Stimulated activated CD4-positive, alpha-beta T cell treated with anti-CD3 and anti-CD28 coated beads, Interleukin-1b, Interleukin-23, amount 100 ng/mL, for 4 hours (primary cell): Measurements from ENCODE around the gene CFAP61.
"Not testable (repeated sequence)": the region's sequence is repeated elsewhere in the genome, so short reads cannot be mapped to it uniquely, and the experiment has no call there.

Source experiments
- DNase-seq, 2 donors: peaks; one replicate each; pipeline ENCODE4 v3.0.0-alpha.2; 2020; ENCODE audit warnings: low read depth in 2 of 2

Gene CFAP61

DNA sequence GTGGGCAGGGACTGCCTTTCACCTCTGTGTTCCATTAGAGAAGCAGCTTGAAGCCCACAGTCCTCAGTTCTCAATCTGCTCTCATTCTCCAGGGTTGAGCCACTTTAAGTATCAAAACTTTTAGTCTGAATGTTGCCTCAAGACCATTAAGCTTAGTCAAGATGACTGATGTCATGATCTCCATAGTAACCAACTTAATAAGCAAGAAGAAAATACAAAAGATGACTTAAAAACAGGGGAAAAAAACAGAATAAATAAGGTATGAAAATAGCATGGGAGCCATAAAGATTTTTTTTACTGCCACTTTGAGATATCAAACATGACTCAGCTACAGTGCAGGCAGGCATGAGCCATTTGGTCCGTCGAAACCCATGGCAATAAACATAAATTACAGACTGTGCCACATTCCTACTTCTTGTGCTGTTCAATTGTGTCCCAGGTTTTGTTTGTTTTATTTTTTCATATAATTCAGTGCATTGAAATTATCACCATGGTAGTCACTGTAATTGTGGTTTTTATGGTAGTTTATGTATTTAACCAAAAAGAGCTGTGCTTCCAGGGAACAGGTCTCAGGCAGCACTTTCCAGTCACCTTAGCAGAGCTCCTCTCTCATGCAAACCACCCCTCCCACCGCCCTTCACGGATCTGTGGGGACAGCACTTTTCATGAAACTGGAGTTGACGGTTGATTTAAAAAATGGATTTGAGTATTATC, 159.1 kb downstream of the CFAP61 start:
- no peak for DNase-seq

DNA sequence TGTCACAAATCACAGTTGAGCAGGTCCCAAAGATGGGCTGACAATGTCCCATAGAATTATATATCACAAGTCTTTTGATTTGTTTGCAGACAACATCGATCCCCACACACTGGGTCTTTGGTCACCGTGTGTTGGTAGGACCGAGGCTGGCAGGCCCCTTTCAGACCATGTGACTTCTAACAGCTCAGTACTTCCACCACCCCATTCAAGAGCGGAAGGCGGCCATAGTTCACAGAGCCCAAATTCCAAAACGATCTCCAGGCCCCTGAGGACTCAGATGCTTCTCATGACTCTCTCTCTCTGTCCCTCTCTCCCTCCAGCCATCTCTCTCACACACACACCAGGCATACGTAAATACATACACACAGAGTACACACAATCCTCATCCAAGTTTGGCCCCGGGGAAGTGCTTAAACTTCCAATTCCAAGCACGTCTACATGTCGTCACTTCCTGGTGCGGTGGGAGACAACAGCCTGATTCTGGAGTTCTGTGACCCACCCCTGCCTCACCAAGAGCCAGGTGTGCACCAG, 159.7 kb downstream of the CFAP61 start:
- no peak for DNase-seq

DNA sequence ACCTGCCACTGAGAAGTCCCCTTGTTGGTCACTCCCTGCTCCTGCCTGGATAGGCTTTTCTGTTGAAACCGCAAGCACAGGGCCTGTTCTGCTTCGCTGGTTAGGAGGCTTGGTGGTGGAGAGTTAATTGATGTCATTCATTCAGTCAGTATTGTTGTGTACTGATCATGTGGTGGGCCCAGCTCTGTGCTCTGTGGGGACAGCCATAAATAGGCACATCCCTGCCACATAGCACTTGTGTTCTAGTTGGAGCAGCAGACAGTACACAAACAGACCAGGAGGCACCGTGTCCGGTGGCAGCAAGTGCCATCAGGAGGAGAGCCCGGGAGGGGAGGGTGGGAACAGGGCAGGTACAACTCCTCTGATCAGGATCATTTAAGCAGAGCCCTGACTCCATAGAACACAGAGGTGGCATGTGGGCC, 160.4 kb downstream of the CFAP61 start:
- no peak for DNase-seq

DNA sequence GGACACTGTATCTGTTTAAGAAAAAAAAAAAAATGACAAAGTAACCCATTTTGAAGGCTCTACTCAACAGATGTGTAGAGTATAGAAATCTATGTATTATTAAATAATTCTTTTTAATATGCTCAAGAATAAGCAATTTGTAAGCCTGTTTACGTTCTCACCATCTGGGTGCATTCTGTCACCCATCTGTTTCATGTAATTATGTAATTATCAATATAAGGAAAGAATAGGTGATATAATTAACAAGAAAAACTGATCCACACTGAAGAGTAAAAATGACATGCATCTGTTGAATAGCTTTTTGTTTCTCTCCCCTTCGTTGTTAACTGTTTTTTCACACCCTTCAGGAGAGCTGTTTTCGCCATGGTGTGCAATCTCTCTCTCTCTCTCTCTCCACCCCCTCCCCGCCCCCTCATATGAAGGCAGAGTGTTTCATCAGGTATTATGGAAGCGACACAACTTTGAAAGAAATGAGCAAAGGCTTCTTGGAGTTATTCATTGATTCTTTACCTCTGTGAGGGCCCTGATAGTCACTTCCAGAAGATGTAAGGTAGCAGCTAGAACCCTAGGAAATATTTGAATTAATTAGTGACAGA, 161.3 kb downstream of the CFAP61 start:
- no peak for DNase-seq

DNA sequence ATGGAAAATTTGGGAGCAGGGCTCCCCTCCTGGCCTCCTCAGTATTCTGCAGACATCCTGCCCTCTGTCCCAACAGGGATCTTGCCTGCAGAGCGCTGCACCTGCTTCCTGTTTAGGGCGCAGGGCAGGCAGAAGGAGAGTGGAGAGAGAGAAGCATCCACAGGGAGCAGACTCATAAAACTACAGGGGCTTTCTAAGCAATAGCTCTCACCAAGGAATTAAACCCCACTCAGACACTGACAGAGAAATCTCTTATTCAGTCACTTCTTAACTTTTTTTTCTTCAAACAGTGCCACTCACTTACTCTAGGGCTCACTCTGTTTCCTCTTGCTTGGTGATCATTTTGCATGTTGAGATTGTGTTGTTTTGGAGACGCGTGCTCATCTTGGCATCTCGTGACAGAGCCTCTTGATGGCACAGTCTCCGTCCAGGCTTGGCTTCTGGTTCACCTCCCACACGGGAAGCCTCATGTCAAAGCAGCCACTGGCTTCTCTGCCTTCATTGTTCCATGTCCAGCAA, 162.5 kb downstream of the CFAP61 start:
- DNase-seq = no peak

DNA sequence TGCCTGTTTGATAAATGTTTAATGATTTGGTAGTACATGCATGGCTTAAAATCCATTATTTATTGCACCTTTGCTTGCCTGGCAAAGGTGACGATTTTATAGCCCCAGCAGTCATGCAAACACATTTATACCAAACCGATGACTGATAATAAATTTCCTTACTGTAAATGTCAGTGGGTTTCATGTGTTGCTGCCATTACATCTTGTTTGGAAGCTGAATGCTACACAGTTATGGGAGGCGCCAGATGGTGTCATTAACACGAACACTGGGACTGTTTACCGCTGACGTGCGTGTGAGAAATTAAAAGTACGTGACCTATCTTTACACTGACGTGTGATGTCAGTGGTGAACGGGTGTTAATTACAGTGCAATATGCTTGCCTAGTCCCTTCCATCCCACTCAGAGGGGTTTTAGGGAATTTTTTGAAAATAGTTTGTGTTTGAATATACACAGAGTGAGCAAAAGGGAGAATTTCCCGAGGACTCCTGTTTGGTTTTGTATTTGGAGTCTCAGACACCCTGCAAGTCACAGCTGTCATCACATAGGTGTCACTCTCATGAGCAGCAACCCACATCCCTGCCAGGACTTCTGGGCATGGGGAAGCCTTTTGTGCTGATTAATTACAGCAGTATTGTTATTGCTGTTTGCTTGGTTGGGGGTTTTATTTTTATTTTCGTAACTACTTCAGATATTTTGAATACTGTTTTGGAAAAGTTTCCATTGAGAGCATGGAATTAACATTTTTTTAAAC, 163.8 kb downstream of the CFAP61 start:
- no peak for DNase-seq

DNA sequence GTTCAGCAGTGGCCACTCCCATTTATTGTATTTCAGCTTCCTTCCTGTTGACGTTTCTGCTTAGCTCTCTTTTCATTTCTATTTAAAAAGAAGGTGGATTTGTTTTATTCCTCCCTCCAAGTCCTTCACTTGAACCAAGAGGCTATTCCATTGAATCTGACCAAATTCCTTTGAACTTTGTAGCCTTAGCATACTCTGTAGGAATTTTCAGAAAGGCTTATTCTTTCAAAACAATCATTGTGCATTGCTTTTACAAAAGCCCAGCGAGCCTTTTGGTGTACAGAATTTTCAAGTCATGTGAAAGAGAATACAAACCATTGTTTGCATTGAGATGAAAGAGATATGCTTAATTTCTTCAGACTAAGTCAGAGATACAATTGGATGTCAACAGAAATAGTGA, 164.6 kb downstream of the CFAP61 start:
- DNase-seq = no peak

DNA sequence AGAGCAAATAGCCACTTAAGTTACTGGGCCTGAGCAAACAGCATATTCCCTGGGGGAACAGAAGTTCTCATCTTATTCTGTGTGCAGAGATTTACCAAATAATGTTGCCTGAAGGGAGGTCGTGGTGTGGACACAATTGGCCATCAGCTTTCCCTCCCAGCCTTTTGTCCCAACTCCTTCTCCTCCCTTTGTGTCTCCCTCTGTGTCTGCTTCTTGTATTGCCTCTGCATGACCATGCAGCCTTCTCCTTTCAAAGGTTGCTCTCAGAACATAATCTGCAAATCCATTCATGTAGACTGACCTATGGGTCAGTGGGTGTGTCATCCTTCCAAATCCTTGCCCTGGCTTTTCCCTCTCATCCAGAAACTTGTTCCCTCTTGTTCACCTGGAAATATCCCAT, 165.3 kb downstream of the CFAP61 start:
- no peak for DNase-seq

DNA sequence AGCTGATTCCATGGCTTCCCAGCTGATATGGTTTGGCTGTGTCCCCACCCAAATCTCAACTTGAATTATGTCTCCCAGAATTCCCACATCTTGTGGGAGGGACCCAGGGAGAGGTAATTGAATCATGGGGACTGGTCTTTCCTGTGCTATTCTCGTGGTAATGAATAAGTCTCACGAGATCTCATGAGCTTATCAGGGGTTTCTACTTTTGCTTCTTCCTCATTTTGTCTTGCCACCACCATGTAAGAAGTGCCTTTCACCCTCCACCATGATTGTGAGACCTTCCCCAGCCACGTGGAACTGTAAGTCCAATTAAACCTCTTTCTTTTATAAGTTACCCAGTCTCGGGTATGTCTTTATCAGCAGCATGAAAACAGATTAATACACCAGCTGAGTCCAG, 165.8 kb downstream of the CFAP61 start:
- DNase-seq = not testable (repeated sequence)

DNA sequence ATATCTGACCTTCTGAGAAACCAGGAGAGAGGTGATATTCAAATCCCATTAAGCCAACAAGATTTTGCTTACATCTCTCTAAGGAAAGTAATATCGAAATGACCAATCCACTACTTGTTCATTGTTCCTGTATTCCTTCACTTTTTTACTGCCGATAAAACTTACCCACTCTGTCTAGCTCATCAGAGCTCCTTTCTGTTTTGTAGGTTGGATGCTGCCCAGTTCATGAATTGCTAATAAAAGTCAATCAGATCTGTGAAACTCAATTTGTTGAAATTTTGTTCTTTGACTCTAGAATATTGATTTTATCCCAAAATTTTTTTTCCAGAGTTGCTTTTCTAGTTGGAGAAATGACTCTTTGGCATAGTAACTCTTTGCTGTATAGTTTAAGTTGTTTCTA, 166.7 kb downstream of the CFAP61 start:
- no peak for DNase-seq

DNA sequence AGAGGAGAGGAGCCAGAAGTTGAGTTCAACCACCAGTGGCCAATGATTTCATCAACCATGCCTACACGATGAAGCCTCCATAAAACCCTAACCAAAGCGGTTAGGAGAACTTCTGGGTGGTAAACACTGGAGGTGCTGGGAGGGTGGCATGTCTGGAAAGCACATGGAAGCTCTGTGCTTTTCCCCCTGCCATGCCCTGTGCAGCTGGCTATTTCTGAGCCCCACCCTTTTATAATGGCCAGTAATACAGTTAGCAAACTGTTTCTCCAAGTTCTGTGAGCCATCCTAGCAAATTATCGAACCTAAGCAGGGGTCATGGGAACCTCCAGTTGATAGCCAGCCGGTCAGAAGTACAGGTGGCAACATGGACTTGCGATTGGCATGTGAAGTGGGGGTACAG, 167.8 kb downstream of the CFAP61 start:
- no peak for DNase-seq

DNA sequence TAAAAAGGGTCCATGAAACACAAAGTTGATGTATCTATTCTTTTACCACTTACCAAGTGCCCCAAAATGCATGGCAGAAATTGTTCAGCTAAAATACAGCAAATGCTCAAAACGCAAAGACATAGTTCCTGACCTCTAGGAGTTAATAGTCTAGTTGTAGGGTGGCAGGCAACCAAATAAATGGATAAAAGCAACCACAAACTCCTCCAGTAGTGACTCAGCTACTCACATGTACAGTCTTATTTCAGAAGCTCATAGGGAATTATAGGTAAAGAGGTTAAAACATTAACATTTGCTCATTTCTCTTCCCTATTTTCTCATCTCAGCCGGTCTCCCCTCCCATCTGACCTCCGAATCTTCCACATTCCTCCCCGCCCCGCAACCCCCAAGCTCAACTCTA, 171.6 kb downstream of the CFAP61 start:
- DNase-seq = no peak

DNA sequence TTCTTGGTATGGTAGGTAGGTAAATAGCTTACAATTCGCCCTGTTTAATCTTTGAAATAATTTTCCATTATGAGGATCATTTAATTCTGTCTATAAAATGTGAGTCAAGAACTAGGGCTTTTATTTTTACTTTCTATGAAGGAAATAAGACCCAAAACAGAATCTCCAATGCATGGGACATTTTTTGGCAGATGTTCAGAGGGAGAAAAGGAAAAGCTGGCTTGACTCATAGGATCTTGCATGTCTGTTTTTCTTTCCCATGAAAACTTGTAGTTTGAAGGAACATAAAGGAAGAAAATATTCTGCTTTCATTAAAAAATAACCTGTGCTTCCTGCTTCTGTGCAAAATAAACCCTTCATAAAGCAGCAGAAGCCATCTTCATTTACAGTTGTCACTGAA, 172.5 kb downstream of the CFAP61 start:
- DNase-seq = no peak

DNA sequence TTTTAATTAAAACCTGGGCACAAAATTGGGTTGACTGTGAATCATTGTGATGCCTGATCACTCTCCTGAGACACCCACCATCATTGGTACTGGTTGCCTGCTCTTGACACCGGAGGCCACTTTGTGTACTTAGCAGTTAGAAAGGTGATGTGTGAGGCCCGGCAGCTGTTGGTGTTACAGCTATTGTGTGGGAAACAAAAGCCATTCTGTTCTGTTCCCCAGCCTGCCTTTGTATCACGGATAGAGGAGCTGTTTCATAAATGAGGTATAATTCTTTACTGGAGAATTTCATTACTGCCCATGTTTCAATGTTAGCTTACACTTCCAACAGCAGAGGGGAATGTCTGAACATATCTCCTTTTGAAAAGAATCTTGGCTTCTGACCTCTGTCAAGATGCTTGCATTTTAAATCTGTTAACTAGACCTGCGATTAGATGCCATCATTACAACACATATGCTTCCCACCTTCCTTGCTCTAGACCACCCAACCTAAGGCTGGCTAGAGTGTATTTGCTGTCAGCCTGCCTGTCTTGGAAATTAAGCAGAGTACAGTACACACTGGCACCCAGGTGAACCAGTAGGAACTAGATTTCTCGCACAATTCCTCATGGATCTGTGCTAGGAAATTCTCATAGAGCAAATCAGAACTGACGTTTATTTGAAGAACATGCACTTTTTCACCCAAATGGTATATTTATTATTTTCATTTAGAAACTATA, 173.2 kb downstream of the CFAP61 start:
- DNase-seq = no peak

DNA sequence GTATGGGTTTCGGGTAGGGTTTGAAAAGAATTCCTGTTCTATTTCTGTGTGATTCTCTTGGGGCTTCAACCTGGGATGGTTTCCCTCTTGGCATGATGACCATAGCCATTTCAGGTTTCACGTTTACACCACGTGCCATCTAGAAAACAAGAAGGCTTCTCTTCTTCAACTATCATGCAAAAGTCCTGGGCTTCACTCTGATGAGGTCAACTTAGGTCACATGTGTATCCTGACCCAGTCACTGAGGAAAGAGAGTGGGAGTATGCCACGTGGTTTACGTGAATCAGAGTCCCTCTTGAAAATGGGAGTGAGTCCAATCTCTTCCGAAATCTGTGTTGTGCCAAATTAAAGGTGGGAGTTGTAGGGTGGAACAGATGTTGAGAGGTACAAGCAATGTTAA, 174.2 kb downstream of the CFAP61 start:
- no peak for DNase-seq

DNA sequence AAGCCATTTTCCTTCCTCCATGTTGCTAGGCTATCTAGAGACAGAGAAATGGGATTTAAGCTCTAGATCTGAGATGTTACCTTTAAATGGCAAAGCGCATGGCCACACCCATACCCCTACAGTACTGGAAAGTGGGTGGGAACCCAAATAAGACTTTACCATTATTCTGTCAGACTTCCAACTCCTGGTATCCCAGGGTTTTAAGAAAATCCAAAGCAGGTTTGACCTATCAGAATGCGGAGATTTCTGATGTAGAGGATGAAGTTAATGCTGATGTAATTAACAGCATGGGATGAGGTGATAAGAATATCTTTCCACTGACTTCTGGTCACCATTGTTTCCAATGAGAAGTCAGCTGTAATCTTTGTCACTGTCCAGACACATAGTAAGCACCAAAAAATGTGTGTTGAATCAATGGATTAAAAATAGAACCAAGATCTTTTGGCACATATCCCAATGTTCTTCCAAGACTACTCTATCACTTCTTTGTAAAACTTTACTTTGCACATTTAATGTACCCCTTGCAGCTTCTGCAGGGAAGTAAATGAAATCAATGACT, 174.8 kb downstream of the CFAP61 start:
- no peak for DNase-seq

DNA sequence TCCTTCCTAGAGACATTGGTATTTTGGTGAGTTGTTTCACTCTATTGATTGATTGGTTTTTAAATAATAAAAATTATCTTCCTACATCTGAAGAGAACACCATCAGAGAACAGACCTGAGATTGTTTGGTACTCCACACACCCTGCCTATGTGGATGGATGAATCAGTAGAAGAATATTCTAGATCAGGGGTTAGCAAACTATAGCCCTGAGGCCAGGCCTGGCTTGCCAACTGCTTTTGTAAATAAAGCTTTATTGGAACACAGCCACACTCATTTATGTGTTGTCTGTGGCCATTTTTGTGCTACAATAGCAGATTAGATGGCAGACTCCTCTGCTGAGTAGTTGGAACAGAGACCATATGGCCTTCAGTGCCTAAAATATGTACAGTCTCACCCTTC, 176.0 kb downstream of the CFAP61 start:
- DNase-seq = no peak

DNA sequence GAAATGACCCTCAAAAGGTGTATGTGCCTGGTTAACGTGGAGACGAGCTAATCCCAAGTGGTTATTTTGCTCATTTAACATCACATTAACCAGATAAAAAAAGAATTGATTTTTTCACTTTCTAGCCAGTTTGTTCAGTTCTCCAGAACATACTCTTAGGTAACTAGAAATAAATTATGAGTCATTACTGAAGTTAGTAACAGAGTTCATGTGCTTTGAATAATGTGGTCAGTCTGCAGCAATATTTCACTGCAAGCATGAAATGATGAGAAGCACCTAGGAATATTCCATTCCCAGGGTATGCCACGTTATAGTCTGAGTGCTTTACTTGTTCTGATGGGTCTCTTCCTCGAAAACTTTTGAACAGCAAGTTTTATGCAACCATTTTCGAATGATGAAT, 177.3 kb downstream of the CFAP61 start:
- DNase-seq = no peak

DNA sequence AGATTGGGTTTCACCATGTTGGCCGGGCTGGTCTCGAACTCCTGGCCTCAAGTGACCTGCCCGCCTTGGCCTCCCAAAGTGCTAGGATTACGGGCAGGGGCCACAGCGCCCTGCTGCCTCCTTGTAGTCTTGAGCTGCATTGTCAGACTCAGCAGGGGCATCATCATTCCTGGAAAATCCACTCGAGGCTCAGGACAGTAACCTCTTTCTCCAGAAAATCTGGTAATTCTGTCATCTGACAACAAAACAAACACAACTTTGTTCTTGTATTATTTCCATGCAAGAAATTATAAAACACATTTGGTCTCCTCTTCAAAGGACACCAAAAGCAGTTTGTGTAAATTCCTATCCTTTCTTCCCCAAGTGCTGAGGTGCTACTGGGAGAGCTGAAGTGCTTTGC, 178.4 kb downstream of the CFAP61 start:
- no peak for DNase-seq

DNA sequence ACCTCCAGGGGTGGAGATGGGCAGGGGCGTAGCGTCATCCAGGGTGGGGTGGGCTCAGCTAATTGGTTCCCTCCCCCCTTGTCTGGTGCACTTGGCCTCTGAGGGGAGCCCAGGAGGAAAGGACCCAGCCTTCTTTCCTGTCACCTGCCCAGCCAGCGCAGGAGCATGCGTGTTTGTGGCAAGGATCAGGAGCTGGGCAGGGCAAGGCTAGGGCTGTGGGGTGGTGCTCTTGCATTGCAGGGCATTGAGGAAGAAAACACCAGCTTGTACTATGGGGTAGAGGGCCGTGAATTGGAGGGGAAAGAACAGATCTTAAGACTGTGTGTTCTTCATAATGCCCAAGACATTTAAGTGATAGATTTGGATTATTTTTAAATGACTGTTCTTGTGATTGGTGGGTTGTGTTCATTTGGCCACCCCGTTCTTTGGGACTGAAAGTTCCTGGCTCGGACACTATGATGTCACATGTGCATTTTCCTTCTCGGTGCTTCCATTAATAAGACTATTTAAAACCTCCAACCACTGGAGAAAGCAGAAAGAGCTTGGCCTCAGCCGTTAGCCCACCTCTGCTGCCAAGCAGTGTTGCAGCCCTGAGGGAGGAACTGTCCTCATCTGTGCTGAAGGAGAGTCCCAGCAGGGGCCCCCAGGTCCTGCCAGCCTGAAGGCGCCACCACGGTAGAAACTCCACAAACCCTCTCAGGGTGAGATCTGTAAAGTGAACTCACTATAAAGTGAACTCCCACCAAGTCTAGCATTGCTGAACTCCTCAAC, 179.4 kb downstream of the CFAP61 start:
- no peak for DNase-seq

DNA sequence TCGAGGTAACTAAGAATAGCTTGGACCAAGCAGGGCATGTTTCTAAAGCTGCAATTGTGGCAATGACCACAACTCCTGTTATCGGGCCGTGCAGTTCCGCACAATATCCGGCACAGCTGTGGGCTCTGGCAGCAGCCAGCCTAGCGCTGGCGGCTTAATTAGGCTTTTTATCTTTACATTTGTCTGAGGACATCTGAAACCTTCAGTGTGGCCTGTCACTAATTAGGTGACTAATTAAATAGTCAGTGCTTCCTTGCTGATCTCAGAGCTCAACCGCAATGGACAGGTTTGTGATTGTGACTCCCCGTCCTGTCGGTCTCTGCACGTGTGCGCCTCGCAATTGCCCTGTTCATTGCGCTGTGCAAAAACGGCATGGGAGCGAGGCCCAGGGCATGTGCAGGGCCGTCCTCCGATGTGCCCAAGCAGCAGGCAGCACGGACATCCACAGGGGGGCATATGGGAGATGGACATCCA, 180.7 kb downstream of the CFAP61 start:
- DNase-seq = no peak
